ENCODE measurements around the gene TMEM52. TPM values are rescaled to one million over a fixed set of nuclear protein-coding genes. Genes with fewer than 3 reads are reported as not detected.
"Not testable (repeated sequence)": the region's sequence is repeated elsewhere in the genome, so short reads cannot be mapped to it uniquely, and the experiment has no call there.

The TMEM52 gene
- total RNA-seq, 2 experiments from 2014 or later, result 1.7 to 2.5 TPM

GRCh38 chr1:1937549-1938275 lies 18.6 kb upstream of the TMEM52 start:
- H3K4me2 ChIP-seq (ENCODE audit: low read length), result no peak overlapping the region
- no peaks in the 10 kb centered on the region for H3K9me2 ChIP-seq (ENCODE audit: insufficient read depth, low read length)
- H3K4me1 ChIP-seq (ENCODE audit: insufficient read depth, low read length, poor library complexity, severe bottlenecking), result peaks cover 5% of the 10 kb centered on the region
- 0 out of 2 replicates have a peak, but pooled peaks cover 6% of the 10 kb centered on the region for H3K9me3 ChIP-seq (ENCODE audit: low read length)
- POLR2A ChIA-PET, result no interaction called here
- no peaks in the 10 kb centered on the region for H4K20me1 ChIP-seq (ENCODE audit: insufficient read depth, low read length)
- BruUV-seq (replicated peaks), result no TSS peak
- no peak overlapping the region for H3K4me3 ChIP-seq (ENCODE audit: low read depth, low read length, poor library complexity, severe bottlenecking)
- no peak overlapping the region for H2AFZ ChIP-seq (ENCODE audit: low read length)
- TF ChIP-seq CTCF (conservative IDR thresholded peaks at IDR 0.05; ENCODE audit: low read length), result no peak
- TF ChIP-seq EZH2phosphoT487 (IDR thresholded peaks at IDR 0.05; ENCODE audit: borderline replicate concordance, low read depth, low read length), result no peak
- no peaks in the 10 kb centered on the region for H3K36me3 ChIP-seq (ENCODE audit: insufficient read depth, low read length)
- no peaks in the 10 kb centered on the region for H3K79me2 ChIP-seq (ENCODE audit: insufficient read depth, low read depth, low read length)
- DNase-seq (ENCODE audit: low spot score), result no peak
- no peak overlapping the region for H3K27ac ChIP-seq (ENCODE audit: low read depth, low read length, poor library complexity, severe bottlenecking)
- intact Hi-C loops (cut with micrococcal nuclease; ENCODE audit: unreplicated experiment), result no loop called here
- CTCF ChIA-PET (ENCODE audit: unreplicated experiment), result no interaction called here

- no peak for TF ChIP-seq CTCF (conservative IDR thresholded peaks at IDR 0.05; ENCODE audit: low read length)
- no peak for TF ChIP-seq EZH2phosphoT487 (IDR thresholded peaks at IDR 0.05; ENCODE audit: borderline replicate concordance, low read depth, low read length)
- no peaks in the 10 kb centered on the region for H4K20me1 ChIP-seq (ENCODE audit: insufficient read depth, low read length)
- H2AFZ ChIP-seq (ENCODE audit: low read length), result no peak overlapping the region
- CTCF ChIA-PET (ENCODE audit: unreplicated experiment), result no interaction called here
- H3K9me2 ChIP-seq (ENCODE audit: insufficient read depth, low read length), result no peaks in the 10 kb centered on the region
- DNase-seq (ENCODE audit: low spot score), result no peak
- H3K79me2 ChIP-seq (ENCODE audit: insufficient read depth, low read depth, low read length), result no peaks in the 10 kb centered on the region
- intact Hi-C loops (cut with micrococcal nuclease; ENCODE audit: unreplicated experiment), result no loop called here
- no peaks in the 10 kb centered on the region for H3K4me1 ChIP-seq (ENCODE audit: insufficient read depth, low read length, poor library complexity, severe bottlenecking)
- H3K36me3 ChIP-seq (ENCODE audit: insufficient read depth, low read length), result no peaks in the 10 kb centered on the region
- H3K9me3 ChIP-seq (ENCODE audit: low read length), result 0 out of 2 replicates have a peak, but pooled peaks cover 6% of the 10 kb centered on the region
- no peak overlapping the region for H3K27ac ChIP-seq (ENCODE audit: low read depth, low read length, poor library complexity, severe bottlenecking)
- no peak overlapping the region for H3K4me3 ChIP-seq (ENCODE audit: low read depth, low read length, poor library complexity, severe bottlenecking)
- POLR2A ChIA-PET, result no interaction called here
- H3K4me2 ChIP-seq (ENCODE audit: low read length), result no peak overlapping the region
- no TSS peak for BruUV-seq (replicated peaks)
Measured at GRCh38 chr1:1937061-1937460, 18.0 kb upstream of the TMEM52 start.

GRCh38 chr1:1934848-1935247 lies 15.8 kb upstream of the TMEM52 start:
- CTCF ChIA-PET (ENCODE audit: unreplicated experiment); BruUV-seq (replicated peaks); H3K27ac ChIP-seq (ENCODE audit: low read depth, low read length, poor library complexity, severe bottlenecking); H3K4me2 ChIP-seq (ENCODE audit: low read length); DNase-seq (ENCODE audit: low spot score); H3K9me3 ChIP-seq (ENCODE audit: low read length); H2AFZ ChIP-seq (ENCODE audit: low read length); H4K20me1 ChIP-seq (ENCODE audit: insufficient read depth, low read length); H3K36me3 ChIP-seq (ENCODE audit: insufficient read depth, low read length); intact Hi-C loops (cut with micrococcal nuclease; ENCODE audit: unreplicated experiment); H3K79me2 ChIP-seq (ENCODE audit: insufficient read depth, low read depth, low read length); POLR2A ChIA-PET; H3K9me2 ChIP-seq (ENCODE audit: insufficient read depth, low read length); H3K4me3 ChIP-seq (ENCODE audit: low read depth, low read length, poor library complexity, severe bottlenecking); H3K4me1 ChIP-seq (ENCODE audit: insufficient read depth, low read length, poor library complexity, severe bottlenecking): not testable (repeated sequence)
